DOHH2 (cell line): ENCODE measurements around the gene CR2.

Experiments used
- H3F3A ChIP-seq: fragments of 200-600 bp; sonication (generic), shearing (Covaris generic); 2 replicates; pipeline ENCODE4 v1.6.0; 2016; ENCODE audit warnings: antibody characterized with exemption, mild to moderate bottlenecking; ENCODE audit not compliant: control insufficient read depth, insufficient read depth
- H3K27ac ChIP-seq: fragments of 200-600 bp; sonication (generic); 2 replicates; pipeline ENCODE4 v1.5.1; 2014; ENCODE audit warnings: low read depth, mild to moderate bottlenecking, low read length, moderate library complexity
- H3K27me3 ChIP-seq: fragments of 200-600 bp; sonication (generic); 2 replicates; pipeline ENCODE4 v1.6.1; 2014; ENCODE audit warnings: mild to moderate bottlenecking, low read length, mixed read lengths; ENCODE audit not compliant: control insufficient read depth
- H3K36me3 ChIP-seq: fragments of 200-600 bp; sonication (generic); 2 replicates; pipeline ENCODE4 v1.6.1; 2014; ENCODE audit warnings: mild to moderate bottlenecking, low read length, moderate library complexity, mixed read lengths; ENCODE audit not compliant: control insufficient read depth
- H3K4me1 ChIP-seq: fragments of 200-600 bp; sonication (generic); 2 replicates; pipeline ENCODE4 v1.6.1; 2014; ENCODE audit warnings: mild to moderate bottlenecking, low read length, mixed read lengths; ENCODE audit not compliant: control insufficient read depth
- H3K4me2 ChIP-seq: fragments of 200-600 bp; sonication (generic); 2 replicates; pipeline ENCODE4 v1.6.0; 2014; ENCODE audit warnings: mild to moderate bottlenecking, low read length, moderate library complexity
- H3K4me3 ChIP-seq: fragments of 200-600 bp; sonication (generic); 2 replicates; pipeline ENCODE4 v1.5.1; 2014; ENCODE audit warnings: mild to moderate bottlenecking, low read length, mixed read lengths
- H3K79me2 ChIP-seq: fragments of 200-600 bp; sonication (generic); 2 replicates; pipeline ENCODE4 v1.6.1; 2014; ENCODE audit warnings: mild to moderate bottlenecking, low read length, mixed read lengths; ENCODE audit not compliant: control insufficient read depth
- H3K9me2 ChIP-seq: fragments of 200-600 bp; sonication (generic); replicated peaks from 2 replicates; pipeline ENCODE4 v1.6.1; 2014; ENCODE audit warnings: mild to moderate bottlenecking, low read length, mixed read lengths; ENCODE audit not compliant: control insufficient read depth
- H3K9me3 ChIP-seq: fragments of 200-600 bp; sonication (generic); 2 replicates; pipeline ENCODE4 v1.6.1; 2014; ENCODE audit warnings: antibody characterized with exemption, low read length, mixed read lengths; ENCODE audit not compliant: control insufficient read depth, insufficient read depth
- H4K20me1 ChIP-seq: fragments of 200-600 bp; sonication (generic); 2 replicates; pipeline ENCODE4 v1.6.0; 2014; ENCODE audit warnings: low read depth, mild to moderate bottlenecking, antibody characterized with exemption, low read length, moderate library complexity; ENCODE audit not compliant: control insufficient read depth, insufficient read depth
- EZH2phosphoT487 ChIP-seq: fragments of 200-600 bp; sonication (generic); IDR thresholded peaks from 2 replicates; pipeline ENCODE4 v1.6.1; 2017; ENCODE audit warnings: borderline replicate concordance, mild to moderate bottlenecking, antibody characterized with exemption, low read length, moderate library complexity, mixed read lengths
- TF ChIP-seq, protein P1 (sequence below): fragments of 200-600 bp; sonication (generic); IDR thresholded peaks from one replicate; pipeline ENCODE4 v1.5.1; 2014; ENCODE audit warnings: antibody characterized with exemption, mild to moderate bottlenecking, low read depth, low read length; ENCODE audit not compliant: poor library complexity, severe bottlenecking

CR2 gene

GRCh38 chr1:207428783-207429182 lies 25.3 kb upstream of the CR2 start:
- no peak overlapping the region for H3K4me3 ChIP-seq
- 0 out of 2 replicates have a peak, but pooled peaks cover 2% of the 10 kb centered on the region for H3K9me2 ChIP-seq
- no peak overlapping the region for H3K4me2 ChIP-seq
- H3K79me2 ChIP-seq, result no peaks in the 10 kb centered on the region
- H3K9me3 ChIP-seq, result no peaks in the 10 kb centered on the region
- H3K36me3 ChIP-seq, result no peaks in the 10 kb centered on the region
- H3K4me1 ChIP-seq, result peaks cover 43% of the 10 kb centered on the region
- H3F3A ChIP-seq, result peaks cover 5% of the 10 kb centered on the region; the same call in 1 of the 2 replicates
- no peaks in the 10 kb centered on the region for H3K27me3 ChIP-seq
- H4K20me1 ChIP-seq, result no peaks in the 10 kb centered on the region
- TF ChIP-seq EZH2phosphoT487, result no peak
- TF ChIP-seq, protein P1, sequence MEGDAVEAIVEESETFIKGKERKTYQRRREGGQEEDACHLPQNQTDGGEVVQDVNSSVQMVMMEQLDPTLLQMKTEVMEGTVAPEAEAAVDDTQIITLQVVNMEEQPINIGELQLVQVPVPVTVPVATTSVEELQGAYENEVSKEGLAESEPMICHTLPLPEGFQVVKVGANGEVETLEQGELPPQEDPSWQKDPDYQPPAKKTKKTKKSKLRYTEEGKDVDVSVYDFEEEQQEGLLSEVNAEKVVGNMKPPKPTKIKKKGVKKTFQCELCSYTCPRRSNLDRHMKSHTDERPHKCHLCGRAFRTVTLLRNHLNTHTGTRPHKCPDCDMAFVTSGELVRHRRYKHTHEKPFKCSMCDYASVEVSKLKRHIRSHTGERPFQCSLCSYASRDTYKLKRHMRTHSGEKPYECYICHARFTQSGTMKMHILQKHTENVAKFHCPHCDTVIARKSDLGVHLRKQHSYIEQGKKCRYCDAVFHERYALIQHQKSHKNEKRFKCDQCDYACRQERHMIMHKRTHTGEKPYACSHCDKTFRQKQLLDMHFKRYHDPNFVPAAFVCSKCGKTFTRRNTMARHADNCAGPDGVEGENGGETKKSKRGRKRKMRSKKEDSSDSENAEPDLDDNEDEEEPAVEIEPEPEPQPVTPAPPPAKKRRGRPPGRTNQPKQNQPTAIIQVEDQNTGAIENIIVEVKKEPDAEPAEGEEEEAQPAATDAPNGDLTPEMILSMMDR, result no peak
- H3K27ac ChIP-seq, result no peak overlapping the region

- no peaks in the 10 kb centered on the region for H3K27me3 ChIP-seq
These were observed 24.2 kb upstream of the CR2 start for GRCh38 chr1:207429963-207430362.

GRCh38 chr1:207430602-207431001 lies 23.5 kb upstream of the CR2 start:
- Histone ChIP-seq H3K79me2 (no peaks in the 10 kb centered on the region), H4K20me1 (no peaks in the 10 kb centered on the region), H3K27ac (peak overlapping the region; percentile 3; the same call in 1 of the 2 replicates), H3K27me3 (no peaks in the 10 kb centered on the region), H3F3A (peaks cover 5% of the 10 kb centered on the region; the same call in 1 of the 2 replicates), H3K36me3 (no peaks in the 10 kb centered on the region), H3K9me2 (0 out of 2 replicates have a peak, but pooled peaks cover 2% of the 10 kb centered on the region), H3K4me1 (peaks cover 43% of the 10 kb centered on the region), H3K4me2 (peak overlapping the region; percentile 59), H3K4me3 (peak overlapping the region; percentile 39), H3K9me3 (no peaks in the 10 kb centered on the region)
- TF ChIP-seq EZH2phosphoT487, result no peak
- TF ChIP-seq, protein P1, result no peak

More at GRCh38 chr1:207429963-207430362, 24.2 kb upstream of the CR2 start:
- Histone ChIP-seq H3K36me3 (no peaks in the 10 kb centered on the region), H4K20me1 (no peaks in the 10 kb centered on the region), H3K4me2 (peak overlapping the region; percentile 59), H3K4me3 (peak overlapping the region; percentile 39), H3F3A (peaks cover 5% of the 10 kb centered on the region; the same call in 1 of the 2 replicates), H3K9me3 (no peaks in the 10 kb centered on the region), H3K79me2 (no peaks in the 10 kb centered on the region), H3K9me2 (0 out of 2 replicates have a peak, but pooled peaks cover 2% of the 10 kb centered on the region), H3K4me1 (peaks cover 43% of the 10 kb centered on the region), H3K27ac (0 out of 2 replicates have a peak overlapping the region, but pooled peaks have one; percentile 3)
- no peak for TF ChIP-seq EZH2phosphoT487
- TF ChIP-seq, protein P1, result no peak

DNA sequence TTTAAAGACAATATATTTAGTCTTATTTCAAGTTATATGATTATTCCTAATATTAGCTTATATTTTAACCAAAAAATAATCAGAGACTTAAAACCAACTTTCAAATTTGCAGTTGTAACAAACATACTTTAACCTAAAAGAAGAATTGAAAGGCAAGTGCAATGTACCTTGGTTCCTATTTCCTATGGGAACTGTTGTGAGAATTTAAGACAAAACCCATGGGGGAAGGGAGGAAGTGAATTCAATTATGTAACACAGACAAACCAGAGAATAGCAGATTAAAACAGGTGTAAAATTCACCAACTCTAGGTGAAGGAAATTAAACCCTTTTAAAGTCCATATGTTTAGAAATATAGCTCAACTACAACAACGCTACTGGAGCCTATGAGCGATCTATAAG lies 22.6 kb upstream of the CR2 start:
- H3K9me3 ChIP-seq, result no peaks in the 10 kb centered on the region
- H3K4me3 ChIP-seq, result no peak overlapping the region; the same call in 1 of the 2 replicates
- no peaks in the 10 kb centered on the region for H3K27me3 ChIP-seq
- TF ChIP-seq EZH2phosphoT487, result no peak
- TF ChIP-seq, protein P1, result no peak
- peaks cover 5% of the 10 kb centered on the region; the same call in 1 of the 2 replicates for H3F3A ChIP-seq
- H3K79me2 ChIP-seq, result no peaks in the 10 kb centered on the region
- no peaks in the 10 kb centered on the region for H3K36me3 ChIP-seq
- no peak overlapping the region for H3K27ac ChIP-seq
- peak overlapping the region; percentile 44 for H3K4me2 ChIP-seq
- H4K20me1 ChIP-seq, result no peaks in the 10 kb centered on the region
- 0 out of 2 replicates have a peak, but pooled peaks cover 2% of the 10 kb centered on the region for H3K9me2 ChIP-seq
- peaks cover 43% of the 10 kb centered on the region for H3K4me1 ChIP-seq
